NCI-H446 (cell line): ENCODE data around the gene RAB17.

Experiments
- DNase-seq, 2 experiments: peaks; one replicate each; lab custom pipeline; 2025; lab: John Stamatoyannopoulos, UW

The RAB17 gene

GRCh38 chr2:237590272-237591140 lies at the start of gene RAB17:
TSS of gene RAB17 (minus strand) at chr2:237590734. CDS start at chr2:237586154, 4,580 bp downstream.
- no peak for DNase-seq

- no peak for DNase-seq
Measured at GRCh38 chr2:237639836-237640220, 49.3 kb upstream of the RAB17 start.

- no peak for DNase-seq
Measured at GRCh38 chr2:237639052-237639835, 48.7 kb upstream of the RAB17 start.

- no peak for DNase-seq
Measured at GRCh38 chr2:237638176-237638575, 47.6 kb upstream of the RAB17 start.

GRCh38 chr2:237637429-237638135 lies 47.0 kb upstream of the RAB17 start:
- no peak for DNase-seq

- no peak for DNase-seq
Measured at GRCh38 chr2:237636578-237636977, 46.0 kb upstream of the RAB17 start.

GRCh38 chr2:237633061-237633561 lies 42.6 kb upstream of the RAB17 start:
- no peak for DNase-seq

- no peak for DNase-seq
Measured at GRCh38 chr2:237631801-237632585, 41.5 kb upstream of the RAB17 start.

GRCh38 chr2:237631007-237631785 lies 40.7 kb upstream of the RAB17 start:
- peak in 1 of 2 experiments; percentile 3 for DNase-seq

GRCh38 chr2:237630216-237631000 lies 39.9 kb upstream of the RAB17 start:
- DNase-seq, result no peak

- no peak for DNase-seq
Measured at GRCh38 chr2:237629739-237630138, 39.2 kb upstream of the RAB17 start.

- no peak for DNase-seq
Measured at GRCh38 chr2:237629188-237629534, 38.6 kb upstream of the RAB17 start.

- DNase-seq, result no peak
Measured at GRCh38 chr2:237628247-237629187, 38.0 kb upstream of the RAB17 start.

- DNase-seq, result peak in 1 of 2 experiments; percentile 37
Measured at GRCh38 chr2:237627441-237628246, 37.1 kb upstream of the RAB17 start, which contains the start of gene LRRFIP1. TSS of gene LRRFIP1 (plus strand) at chr2:237627587. CDS start at chr2:237627645, 58 bp downstream.

- no peak for DNase-seq
Measured at GRCh38 chr2:237626813-237627440, 36.4 kb upstream of the RAB17 start.

- no peak for DNase-seq
Measured at GRCh38 chr2:237625777-237626176, 35.2 kb upstream of the RAB17 start.

- no peak for DNase-seq
Measured at GRCh38 chr2:237625216-237625705, 34.7 kb upstream of the RAB17 start.
